ENCODE data around the gene RGS3.
"Not testable (repeated sequence)": the region's sequence is repeated elsewhere in the genome, so short reads cannot be mapped to it uniquely, and the experiment has no call there.

Gene RGS3

DNA sequence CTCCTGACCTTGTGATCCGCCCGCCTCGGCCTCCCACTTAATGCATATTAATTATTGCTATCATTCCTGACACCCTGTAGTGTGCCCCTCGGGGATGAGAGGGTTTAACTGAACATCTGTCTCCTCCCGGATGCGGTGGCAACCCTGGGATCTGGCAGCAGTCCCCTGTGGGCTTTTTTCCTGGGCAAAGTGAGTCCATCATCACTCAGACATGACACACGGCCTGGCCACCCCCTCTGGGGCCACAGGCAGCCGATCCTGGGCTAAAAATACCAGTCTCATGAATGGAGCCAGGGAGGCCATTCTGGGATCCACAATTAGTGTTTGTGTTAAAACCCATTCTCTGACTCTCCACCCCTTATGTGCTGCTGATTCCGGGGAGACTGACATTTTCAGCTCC, 161.2 kb downstream of the RGS3 start:
- no peak for DNase-seq

DNA sequence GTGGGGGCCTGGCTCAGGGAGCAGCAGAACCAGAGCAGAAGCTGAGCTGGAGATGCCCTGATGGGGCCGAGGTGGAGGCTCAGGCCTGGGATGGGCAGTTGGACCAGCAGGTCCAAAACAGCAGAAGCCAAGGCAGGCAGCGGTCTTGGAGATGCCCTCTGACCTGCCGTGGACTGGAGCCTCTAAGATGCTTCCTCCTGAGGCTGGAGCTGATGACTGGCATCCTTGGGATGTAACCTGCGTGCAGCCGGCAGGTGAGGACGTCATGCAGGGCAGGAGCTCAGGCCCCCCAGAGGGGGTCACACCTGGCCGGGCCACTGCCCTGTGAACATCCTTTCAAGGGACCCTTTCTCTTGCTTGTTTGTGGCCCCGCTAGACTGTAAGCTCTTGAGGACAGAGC, 162.0 kb downstream of the RGS3 start:
- DNase-seq = no peak

DNA sequence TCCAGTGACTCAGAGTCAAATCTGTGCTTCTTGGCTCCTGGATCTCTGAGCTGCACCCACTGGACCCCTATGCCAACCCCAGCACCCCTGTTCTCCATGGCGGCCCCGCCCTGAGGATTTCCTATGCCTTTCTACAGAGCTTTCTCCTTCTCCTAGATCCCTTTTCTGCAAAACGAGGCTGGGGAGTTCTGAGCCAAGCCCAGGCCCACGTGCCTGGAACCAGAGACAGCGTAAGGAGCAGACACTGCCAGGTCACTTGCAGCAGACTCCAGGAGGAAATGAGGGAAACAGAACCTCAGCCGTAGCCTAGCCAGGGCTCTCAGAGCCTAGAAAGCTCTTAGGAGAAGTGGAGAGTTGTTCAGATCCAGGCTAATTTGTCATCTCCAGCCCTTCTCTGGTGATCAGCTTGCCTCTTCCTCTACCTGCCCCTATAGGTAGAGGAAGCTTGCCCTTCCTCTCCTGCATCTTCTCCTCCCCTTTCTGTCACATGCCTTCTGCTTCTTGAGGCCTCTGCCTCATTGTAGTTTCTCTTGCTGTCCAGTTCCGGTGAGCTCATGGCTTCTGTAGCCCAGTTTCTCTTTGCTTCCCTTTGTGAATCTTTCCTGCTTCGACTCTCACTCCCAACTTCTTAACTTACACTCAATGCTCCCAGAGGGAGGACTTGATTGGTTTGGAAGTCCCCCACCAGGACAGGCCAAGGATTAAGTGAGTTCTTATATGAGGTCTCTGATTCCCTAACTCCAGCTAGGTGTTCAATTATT, 163.4 kb downstream of the RGS3 start:
- no peak for DNase-seq

DNA sequence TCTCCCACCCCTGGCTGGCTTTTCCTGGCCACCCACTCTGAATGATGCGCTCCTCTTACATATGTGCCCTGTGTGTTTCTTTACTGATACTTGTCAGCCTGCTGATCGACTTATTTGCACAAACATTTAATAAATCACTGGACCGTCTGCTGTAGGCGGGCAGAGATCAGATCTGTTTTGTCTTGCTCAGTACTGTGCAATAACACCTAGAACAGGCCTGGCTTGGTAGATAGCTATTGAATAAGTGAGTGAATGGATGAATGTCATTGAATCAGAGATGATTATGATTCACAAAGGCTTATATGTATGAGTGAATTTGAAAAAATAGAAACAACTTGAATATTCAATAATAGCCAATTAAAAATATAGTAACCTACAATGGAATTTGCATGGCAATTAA, 165.1 kb downstream of the RGS3 start:
- DNase-seq = no peak

DNA sequence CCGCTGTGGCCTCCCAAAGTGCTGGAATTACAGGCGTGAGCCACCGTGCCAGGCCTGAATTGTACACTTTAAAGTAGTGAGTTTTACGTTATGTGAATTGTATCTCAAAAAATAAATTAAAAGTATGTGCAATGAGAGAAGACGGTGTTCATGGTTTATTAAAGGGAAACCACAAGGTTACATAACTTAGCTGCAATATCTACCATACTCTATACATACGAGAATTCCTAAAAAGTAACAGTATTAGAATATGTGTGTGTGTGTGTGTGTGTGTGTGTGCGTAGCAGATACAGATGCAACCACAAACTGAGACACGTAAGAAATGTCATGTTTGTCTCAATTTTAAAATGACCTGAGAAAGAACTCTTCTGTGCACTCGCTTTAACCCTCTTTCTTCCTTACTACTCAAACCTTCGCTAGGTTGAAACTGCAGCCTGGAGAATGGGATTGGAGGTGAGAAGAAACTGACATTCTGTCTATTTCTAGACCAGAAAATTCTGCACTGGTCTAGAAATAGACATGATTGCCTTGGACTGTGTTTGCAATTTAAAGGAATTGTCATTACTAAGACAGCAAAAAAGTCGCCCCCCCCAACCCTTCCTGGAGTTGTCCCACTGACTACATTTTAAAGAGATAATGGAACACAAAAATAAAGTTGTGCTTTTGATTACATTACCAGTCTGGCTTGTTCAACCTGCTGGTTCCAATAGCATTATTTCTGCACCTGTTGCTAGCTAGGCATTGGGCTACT, 167.0 kb downstream of the RGS3 start:
- DNase-seq = no peak

DNA sequence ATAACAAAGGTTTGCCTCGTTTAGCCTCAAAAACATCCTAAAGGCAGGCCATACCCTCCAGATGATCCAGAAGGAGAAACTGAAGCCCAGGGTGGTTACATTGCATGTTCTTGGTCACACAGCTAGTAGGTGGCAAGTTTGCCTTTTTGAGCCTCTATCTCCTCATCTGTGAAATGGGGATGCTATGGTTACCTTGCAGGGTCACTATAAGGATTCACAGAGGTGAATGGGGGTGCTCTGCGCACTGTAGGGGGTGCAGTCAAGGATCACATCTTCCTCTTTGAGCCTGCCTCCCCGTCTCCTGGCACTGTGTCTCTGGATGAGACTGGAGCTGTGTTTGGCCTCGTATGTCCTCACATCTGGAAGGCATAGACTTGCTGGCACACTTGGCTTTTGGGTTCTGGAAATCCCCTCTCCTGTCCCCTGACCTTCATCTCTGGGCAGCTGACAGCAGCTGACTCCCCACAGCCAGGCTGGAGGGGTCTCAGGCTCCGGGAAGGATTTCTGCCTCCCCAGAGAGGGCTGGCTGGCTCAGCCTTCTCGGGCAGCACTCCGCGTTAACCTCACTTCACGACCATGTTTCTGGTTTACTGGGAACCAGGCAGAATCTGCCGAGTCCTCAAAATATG, 167.7 kb downstream of the RGS3 start:
- no peak for DNase-seq

DNA sequence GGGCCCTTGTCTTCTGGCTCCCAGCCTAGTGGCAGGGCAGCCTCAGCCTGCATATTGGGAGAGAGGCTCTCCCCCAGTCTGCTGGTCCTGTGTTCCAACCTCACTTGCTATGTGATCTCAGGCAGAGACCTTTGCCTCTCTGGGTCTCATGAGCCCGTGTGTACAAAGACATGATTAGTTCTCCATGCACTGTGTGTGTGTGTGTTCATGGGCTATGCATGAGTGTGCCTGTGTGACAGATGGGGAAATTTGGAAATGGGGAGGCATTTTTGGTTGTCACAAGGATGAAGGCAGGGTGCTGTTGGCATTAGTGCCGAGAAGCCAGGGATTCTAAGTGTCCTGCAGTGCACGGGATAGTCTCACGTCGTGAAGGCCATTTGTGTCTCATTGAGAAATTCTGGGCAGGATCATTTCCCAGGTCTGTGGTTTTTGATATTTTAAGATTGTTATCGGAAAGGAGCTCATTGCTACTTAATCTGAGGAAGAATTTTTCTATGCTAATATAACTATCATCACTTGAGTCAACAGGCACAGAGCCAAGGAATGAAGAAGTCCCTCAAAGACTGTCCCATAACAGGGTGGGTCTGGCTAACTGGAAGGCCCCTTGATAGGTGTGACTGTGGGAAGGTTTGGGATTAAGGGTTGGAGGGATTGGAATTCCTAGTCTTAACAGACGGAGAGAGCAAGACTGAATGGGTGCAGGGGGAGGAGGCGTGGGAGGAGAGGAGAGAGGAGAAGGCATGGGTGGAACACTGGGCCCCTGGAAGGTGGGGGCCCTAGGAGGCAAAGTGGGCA, 168.5 kb downstream of the RGS3 start:
- DNase-seq = no peak

DNA sequence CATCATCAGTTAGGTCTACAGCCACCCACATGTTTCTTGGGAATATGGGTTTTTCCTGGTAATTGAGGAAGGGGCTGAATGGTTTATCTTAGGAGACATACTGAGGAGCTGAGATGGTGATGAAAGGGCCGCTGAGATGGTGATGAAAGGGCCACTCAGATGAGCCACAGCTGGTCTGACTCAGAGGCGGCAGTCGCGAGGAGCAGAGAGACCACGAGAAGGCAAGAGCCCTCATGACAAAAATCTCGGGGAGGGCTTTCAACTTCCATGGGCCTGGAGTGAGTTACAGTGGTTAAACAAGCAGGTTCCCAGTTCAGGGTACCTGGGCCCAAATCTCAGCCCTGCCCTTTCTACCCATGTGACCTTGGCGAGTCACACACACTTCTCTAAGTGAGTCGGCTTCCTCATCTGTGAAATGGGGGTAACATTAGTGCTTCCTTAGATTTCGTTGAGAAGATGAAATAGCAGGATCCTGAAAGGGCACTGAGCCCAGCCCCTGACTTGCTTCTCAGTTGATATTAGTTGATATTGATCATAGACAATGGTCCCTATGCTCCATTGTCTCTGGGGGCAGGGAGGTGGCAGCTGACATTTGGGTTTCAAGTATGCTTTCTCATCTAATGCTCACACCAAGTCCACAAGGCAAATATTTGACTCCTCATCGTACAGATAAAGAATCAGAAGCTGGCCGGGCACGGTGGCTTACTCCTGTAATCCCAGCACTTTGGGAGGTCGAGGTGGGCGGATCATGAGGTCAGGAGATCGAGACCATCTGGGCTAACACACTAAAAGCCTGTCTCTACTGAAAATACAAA, 169.5 kb downstream of the RGS3 start:
- DNase-seq = no peak

DNA sequence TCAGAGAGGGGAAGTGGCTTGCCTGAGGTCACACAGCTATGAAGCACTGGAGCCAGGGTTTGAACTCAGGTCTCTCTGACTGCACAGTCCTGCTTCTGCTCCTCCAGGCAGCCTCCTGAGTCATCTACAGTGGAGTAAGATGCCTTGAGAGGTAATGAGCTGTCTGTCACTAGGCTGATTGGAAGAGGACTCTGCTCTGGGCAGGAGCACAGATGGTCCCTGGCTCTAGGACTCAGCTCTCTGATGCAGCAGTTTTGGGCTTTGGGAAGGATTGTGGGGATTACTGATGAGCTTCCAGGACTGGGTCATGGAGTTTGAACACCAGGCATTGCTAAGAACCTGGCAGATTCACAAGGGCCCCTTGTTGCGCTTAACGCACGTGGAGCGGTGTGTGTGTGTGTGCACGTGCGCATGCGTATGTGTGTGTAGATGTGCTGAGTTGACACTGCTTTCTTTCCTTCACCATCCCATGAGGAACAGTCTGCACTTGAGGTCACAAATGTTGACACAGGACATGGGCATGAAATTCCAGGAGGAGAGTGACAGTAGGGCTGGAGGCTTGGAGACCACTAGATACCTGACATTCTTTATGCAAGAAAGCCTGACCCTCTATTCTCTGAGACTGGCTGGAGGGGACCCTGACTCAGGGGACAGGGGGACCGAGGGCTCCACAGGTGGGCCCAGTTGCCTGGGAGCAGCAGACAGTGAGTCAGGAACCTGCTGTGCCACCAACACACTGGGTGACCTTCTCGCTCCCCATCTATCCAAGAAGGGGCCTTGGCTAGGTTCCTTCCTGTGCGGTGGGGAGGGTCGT, 170.5 kb downstream of the RGS3 start:
- no peak for DNase-seq

DNA sequence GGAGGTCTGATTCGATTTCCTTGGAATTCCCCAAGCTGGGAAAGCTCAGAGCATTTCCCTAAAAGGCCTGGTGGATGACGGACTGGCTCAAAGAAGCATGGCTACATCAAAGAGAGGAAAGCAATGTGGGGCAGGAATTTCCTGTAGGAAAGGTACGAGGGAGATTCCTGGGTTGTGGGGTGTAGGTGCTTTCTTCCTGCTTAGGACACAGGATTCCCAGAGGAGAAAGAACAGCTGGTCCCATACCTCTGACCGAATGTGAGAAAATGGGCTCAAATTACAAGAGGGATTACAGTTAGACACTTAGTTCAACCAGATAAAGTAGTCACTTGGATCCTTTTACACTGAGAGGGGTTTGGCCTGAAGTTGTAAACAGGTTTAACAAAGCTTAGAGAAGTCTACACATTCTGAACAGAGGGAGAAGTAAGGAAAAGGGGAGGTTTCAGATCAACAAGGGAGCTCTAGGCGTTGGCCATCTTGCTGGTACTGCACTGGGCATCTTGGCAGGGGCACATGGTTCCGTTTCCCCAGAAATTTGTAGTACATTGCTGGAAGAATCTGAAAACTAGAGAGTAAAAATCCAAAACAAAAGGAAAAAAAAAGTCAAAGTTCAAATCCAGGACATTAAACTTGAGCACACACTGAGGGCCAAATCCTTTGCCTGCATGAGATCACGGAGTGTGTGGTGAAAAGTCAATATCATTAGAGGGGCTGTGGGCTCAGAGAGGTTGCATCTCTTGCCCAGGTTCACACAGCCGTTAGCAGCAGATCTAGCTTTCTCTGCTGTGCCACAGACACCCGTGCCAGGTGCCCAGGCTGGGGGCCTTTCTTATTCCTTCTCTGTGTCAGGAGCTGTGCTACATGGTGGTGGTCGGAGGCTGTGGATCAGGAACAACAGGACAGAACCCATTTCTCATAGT, 171.3 kb downstream of the RGS3 start:
- DNase-seq = no peak

DNA sequence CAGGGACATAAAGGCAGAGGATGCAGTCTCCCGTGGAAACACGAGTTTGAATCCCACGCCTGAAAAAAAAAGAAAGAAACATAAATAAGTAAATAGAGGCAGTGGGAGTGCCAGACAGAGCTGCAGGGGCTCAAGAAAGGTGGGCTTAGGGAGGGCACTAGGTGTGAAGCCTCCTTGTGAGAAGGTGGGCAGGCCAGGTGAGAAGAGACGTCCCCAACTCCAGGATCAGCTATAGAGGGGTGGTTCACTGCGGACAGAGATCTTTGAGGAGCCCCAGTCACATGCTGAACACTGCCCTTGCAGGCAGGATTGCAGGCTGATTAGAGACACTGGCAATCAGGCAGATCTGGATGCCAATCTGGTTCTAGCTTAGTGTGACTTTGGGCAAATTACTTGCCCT, 172.1 kb downstream of the RGS3 start:
- DNase-seq = no peak

DNA sequence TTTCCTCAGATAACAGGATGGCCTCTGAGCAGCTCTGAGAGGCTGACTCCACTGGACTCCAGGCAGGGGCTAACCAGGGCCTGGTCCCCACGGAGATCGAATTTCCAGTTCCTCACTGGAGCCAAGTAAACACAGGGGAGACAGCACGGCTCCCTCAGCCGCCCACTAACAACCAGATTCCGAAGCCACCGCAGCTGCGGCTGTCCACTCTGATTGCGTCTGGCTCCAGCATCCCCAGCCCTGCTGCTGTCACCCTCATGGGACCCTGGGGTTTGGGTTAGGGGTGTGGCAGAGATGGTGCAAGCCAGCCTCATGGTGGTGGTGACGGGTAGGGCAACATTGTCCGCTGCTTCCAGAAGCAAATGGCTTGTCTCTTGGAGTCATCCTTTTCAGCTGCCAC, 172.6 kb downstream of the RGS3 start:
- no peak for DNase-seq

DNA sequence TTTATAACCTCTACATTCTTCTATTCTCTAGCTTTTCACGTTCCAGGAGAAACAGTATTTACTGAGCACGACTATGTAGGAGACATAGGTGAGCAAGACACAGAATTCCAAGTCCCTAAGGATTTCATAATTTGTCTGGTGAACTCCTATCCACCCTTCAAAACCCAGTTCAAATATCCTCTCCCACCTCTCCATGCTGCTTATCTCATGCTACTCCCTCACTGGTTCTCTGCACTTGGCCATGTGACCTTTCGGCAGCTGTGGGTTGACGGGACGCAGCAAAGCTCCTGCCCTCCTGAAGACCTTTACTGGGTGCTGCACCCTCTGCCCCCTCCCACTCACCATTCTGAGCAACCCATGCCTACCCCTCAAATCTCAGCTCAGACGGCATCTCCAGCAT, 173.2 kb downstream of the RGS3 start:
- DNase-seq = no peak

DNA sequence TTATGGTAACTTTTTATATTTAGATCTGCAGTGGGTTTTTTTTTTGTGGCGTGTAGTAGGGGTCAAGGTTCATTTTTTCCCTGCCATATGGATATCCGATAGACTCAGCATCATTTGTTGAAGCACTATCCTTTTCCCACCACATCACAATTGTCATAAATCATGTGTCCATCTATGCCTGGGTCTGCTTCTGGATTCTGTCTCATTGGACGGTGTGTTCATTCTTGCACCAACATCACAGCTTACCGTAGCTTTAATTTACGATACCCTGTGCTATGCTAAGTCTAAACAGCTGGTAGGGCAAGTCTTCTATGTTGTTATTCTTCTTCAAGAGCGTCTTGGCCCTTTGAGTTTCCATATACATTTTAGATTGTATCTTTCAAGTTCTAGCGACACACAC, 175.0 kb downstream of the RGS3 start:
- no peak for DNase-seq

DNA sequence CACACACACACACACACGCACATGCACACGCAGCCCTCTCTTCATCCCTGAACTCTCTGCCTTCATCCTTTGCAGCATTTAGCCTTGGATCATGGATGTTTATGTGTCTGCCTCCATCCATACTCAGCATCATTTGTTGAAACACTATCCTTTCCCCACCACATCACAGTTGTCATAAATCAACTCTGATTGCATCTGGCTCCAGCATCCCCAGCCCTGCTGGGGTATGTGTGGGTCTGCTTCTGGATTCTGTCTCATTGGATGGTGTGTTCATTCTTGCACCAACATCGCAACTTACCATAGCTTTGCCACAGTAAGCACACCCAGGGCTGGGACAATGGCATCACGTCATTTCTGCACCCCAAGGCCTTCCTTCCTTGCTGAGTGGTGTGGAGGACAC, 175.4 kb downstream of the RGS3 start:
- no peak for DNase-seq

DNA sequence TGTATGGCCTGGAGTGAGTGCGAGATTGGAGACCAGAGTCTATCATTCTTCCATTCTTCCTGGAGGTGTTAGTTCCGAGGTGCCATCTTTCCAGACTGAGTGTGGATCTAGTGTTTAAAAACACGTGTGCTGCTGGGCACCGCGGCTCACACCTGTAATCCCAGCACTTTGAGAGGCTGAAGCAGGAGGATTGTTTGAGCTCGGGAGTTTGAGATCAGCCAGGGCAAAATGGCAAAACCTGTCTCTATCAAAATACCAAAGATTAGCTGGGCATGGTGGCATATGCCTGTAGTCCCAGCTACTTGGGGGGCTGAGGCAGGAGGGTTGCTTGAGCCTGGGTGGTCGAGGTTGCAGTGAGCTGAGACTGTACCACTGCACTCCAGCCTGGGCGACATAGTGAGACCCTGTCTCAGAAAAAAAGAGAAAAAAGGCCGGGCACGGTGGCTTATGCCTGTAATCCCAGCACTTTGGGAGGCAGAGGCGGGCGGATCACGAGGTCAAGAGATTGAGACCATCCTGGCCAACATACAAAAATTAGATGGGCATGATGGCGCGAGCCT, 176.0 kb downstream of the RGS3 start:
- not testable (repeated sequence) for DNase-seq

DNA sequence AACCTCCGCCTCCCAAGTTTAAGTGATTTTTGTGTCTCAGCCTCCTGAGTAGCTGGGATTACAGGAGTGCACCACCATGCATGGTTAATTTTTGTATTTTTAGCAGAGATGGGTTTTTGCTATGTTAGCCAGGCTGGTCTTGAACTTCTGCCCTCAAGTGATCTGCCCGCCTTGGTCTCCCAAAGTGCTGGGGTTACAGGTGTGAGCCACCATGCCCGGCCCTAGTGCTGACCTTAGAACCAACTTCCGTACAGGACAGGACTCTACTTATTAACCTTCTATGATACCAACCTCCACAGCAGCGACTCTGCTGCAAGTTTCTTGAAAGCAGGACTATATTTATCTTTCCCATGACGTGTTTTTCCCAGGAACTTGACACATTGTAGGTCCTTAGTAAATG, 176.9 kb downstream of the RGS3 start:
- DNase-seq = no peak

DNA sequence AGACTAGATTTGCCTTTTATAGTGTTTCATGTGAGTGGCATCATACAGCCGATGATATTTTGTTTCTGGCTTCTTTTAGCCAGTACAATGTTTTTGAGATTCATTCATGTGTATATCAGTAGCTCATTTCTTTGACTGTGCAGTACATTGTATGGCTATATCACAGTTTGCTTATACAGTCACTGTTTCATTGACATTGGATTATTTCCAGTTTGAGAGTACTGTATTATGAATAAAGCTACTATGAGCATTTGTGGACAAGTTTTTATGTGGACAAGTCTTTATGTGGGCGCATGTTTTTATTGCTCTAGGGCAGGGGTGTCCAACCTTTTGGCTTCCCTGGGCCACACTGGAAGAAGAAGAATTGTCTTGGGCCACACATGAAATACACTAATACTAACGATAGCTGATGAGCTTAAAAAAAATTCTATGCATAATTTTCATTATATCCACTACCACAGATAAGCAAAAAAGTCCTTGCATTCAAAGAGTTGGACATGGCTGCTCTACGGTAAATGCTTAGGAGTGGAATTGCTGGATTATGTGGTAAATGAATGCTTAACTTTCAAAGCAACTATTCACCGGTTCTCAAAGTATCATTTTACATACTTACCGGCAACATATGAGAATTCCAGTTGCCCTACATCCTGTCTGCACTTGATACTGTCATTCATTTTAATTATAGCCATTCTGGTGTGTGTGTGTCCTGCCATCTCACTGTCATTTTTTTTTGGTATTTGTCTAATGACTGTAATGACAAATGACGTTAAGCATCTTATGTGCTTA, 177.8 kb downstream of the RGS3 start:
- DNase-seq = no peak

DNA sequence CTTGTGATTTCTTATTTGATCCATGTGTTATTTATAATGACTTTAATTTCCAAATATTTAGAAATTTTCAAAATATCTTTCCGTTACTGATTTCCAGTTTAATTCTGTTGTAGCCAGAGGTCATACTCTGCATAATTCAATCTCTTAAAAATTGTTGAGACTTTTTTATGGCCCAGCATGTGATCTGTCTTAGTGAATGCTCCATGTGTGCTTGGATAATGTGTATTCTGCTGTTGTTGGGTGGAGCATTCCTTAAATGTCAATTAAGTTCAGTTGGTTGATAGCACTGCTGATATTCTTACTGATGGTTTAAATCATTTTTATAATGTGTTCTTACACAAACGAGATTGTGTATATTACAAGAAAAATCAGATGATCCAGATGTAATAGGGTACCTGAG, 180.8 kb downstream of the RGS3 start:
- no peak for DNase-seq

Measured in stimulated activated CD4-positive, alpha-beta T cell treated with anti-CD3 and anti-CD28 coated beads, Interleukin-2, amount 100 ng/mL, for 48 hours (primary cell).